Upper lobe of right lung (tissue), 1 donor: Measurements from ENCODE around the gene GPR183. TPM values are rescaled to one million over a fixed set of nuclear protein-coding genes. Genes with fewer than 3 reads are reported as not detected.

ENCODE experiments used
- ATAC-seq: fragments of 200-7000 bp; cut with Tn5 transposase; one replicate; pipeline ENCODE4 v1.9.1; 2020; ENCODE audit warnings: mild to moderate bottlenecking, moderate library complexity
- DNase-seq: peaks from one replicate; pipeline ENCODE4 v3.0.0-alpha.2; 2020
- H3K27ac ChIP-seq: fragments of 200-600 bp; one replicate; pipeline ENCODE4 v1.8.0; 2022
- H3K27me3 ChIP-seq: fragments of 200-600 bp; one replicate; pipeline ENCODE4 v1.8.0; 2022; ENCODE audit warnings: mild to moderate bottlenecking
- H3K36me3 ChIP-seq: fragments of 200-600 bp; one replicate; pipeline ENCODE4 v1.8.0; 2022
- H3K4me1 ChIP-seq: fragments of 200-600 bp; one replicate; pipeline ENCODE4 v1.8.0; 2022
- H3K4me3 ChIP-seq: fragments of 200-600 bp; one replicate; pipeline ENCODE4 v1.8.0; 2022; ENCODE audit warnings: mild to moderate bottlenecking
- H3K9me3 ChIP-seq: fragments of 200-600 bp; one replicate; pipeline ENCODE4 v1.8.0; 2022
- intact Hi-C: fragments of 100-400 bp; cut with DNase I; formaldehyde crosslinking; loops from one replicate; pipeline ENCODE4 v1.11.0; 2022
- total RNA-seq: library from RNA; stranded (reverse); fragmentation: NEBNext Ultra II Directional; extraction: Animal tissue kit (Norgen Biotek cat#: 25700); gene quantifications from one replicate; pipeline ENCODE4 v1.2.1, GENCODE V29; 2021
- TF ChIP-seq, protein P1 (sequence below): fragments of 200-600 bp; IDR thresholded peaks from one replicate; pipeline ENCODE4 v1.8.0; 2022; ENCODE audit warnings: antibody characterized with exemption
- donor health status: DM: no; HTN: yes; CAD: no; lungs with severe emphysema.

Gene GPR183
- total RNA-seq, 1 donor from 2014 or later, result 13.6 TPM

DNA sequence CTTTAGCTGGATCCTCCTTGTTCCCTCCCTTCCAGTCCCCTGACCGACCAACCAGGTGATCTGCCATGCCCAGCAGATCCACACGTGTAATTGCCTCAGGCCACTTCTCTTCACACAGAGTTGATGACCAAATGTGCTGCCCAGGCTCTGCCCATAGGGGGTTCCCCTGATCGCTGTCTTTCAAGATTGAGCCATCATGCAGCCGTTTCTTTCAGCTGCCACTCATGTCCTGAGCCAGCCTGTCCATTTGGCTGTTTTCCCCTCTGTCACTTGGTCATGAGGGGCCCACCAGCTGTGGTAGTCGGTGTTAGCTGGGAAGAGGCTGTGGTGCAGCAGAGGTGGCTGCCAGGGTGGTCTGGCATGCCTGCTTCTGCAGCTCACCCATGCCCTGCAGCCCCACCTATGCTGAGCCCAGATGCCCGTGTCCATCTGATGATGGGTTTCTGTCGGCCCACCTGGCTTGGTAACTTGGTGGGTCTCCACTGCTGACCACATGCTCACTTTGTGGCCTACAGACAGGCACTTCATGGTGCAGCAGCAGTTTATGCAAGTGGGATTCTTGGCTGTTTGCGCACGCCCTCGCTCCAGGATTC, 35.6 kb upstream of the GPR183 start:
- TF ChIP-seq, protein P1, sequence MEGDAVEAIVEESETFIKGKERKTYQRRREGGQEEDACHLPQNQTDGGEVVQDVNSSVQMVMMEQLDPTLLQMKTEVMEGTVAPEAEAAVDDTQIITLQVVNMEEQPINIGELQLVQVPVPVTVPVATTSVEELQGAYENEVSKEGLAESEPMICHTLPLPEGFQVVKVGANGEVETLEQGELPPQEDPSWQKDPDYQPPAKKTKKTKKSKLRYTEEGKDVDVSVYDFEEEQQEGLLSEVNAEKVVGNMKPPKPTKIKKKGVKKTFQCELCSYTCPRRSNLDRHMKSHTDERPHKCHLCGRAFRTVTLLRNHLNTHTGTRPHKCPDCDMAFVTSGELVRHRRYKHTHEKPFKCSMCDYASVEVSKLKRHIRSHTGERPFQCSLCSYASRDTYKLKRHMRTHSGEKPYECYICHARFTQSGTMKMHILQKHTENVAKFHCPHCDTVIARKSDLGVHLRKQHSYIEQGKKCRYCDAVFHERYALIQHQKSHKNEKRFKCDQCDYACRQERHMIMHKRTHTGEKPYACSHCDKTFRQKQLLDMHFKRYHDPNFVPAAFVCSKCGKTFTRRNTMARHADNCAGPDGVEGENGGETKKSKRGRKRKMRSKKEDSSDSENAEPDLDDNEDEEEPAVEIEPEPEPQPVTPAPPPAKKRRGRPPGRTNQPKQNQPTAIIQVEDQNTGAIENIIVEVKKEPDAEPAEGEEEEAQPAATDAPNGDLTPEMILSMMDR, result no peak
- ATAC-seq (no peak), DNase-seq (no peak)
- Histone ChIP-seq H3K27ac (no peak overlapping the region), H3K27me3 (no peaks in the 10 kb centered on the region), H3K36me3 (peaks cover 56% of the 10 kb centered on the region), H3K4me1 (no peaks in the 10 kb centered on the region), H3K4me3 (no peak overlapping the region), H3K9me3 (no peaks in the 10 kb centered on the region)
- intact Hi-C loops, result no loop called here

DNA sequence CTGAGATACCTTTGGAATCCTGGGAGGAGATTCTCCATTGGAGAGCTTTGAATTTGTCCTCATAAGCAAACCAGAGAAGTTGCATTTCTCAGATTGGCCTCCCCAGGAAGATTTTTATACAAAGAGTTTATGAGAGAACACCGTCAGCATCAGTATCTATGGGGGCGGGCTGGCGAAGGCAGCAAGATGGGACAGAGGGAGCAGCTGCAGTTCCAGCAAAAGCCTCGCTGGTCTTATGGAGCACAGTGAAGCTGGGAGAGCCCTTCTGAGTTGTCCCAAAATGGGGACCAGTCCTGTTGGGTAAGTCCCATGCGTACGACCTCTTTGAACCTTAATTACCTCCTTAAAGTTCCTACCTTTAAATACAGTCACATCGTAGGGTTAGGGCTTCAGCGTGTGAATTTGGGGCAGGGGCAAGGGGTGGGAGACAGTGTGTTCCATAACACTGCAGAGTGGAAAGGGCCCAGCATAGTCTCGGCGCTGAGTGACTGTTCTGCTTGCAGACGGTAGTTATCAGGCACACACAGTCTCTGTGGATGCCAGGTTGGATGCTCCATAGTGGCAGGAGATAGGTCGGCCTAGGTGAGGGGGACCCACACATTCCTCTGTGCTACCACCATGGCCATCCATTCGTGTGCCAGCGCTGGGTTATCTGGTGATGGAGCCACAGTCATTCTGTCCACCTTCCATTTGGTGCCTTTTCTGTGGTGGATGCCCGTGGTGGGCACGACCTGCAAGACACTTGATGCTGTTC, 34.9 kb upstream of the GPR183 start:
- Histone ChIP-seq H3K27me3 (no peaks in the 10 kb centered on the region), H3K27ac (no peak overlapping the region), H3K9me3 (no peaks in the 10 kb centered on the region), H3K4me3 (no peak overlapping the region), H3K4me1 (no peaks in the 10 kb centered on the region), H3K36me3 (peaks cover 50% of the 10 kb centered on the region)
- intact Hi-C loops, result no loop called here
- ATAC-seq, result no peak
- TF ChIP-seq, protein P1, result no peak
- DNase-seq, result no peak

DNA sequence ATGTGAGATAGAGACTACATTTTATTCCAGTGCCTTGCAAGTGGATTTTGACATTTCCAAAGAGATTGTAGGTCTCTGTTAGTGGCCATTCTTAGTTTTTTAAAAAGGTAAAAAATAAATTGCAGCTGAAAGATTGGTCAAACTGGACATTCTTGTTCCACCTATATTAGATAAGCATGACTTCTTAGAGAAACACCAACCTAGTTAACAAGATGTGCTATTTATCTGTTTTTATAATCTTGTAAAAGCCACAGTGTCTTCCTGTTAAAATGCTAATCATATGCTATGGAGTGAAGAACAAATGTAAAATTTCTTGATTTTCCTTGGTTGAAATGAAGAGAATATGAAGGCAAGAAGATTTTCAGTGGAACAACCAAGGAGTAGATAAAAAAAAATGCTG, 33.4 kb upstream of the GPR183 start:
- peaks cover 47% of the 10 kb centered on the region for H3K36me3 ChIP-seq
- no peak for ATAC-seq
- intact Hi-C loops, result no loop called here

DNA sequence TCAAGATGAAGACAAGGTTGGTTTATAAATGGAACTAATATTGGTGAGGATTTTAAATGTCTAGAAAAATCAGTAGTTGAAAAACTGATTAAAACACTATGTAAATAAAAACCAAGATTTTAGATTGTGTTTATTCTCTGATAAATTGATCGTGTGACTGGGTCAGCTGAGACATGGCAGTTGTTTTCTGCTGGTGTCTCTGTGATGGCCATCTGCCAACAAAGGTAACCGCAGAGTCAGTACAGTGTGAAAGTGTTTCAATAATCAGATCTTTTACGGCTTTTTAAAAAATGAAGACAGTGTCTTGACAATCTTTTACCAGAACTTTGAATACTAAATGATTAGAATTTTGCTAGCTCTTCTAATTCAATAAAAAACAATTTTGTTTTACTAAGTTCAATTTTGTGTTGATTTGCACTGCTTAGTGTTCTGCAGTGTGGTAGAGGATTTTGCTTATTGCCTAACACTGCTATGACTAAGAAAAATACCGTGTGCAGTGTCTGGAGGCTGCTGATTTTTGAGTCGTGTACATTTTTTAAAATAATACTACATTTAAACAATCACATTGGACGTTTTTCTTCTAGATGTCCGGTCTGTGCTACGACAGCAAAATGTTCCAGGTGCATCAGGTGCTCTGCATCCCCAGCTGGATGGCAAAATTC, 32.7 kb upstream of the GPR183 start:
- DNase-seq, result no peak
- no peak overlapping the region for H3K4me3 ChIP-seq
- peaks cover 45% of the 10 kb centered on the region for H3K36me3 ChIP-seq
- H3K27me3 ChIP-seq, result no peaks in the 10 kb centered on the region
- H3K9me3 ChIP-seq, result no peaks in the 10 kb centered on the region
- H3K27ac ChIP-seq, result no peak overlapping the region
- ATAC-seq, result no peak
- intact Hi-C loops, result no loop called here
- H3K4me1 ChIP-seq, result no peaks in the 10 kb centered on the region
- TF ChIP-seq, protein P1, result no peak

More for the DNA sequence above, 33.4 kb upstream of the GPR183 start:
- H3K4me3 ChIP-seq, result no peak overlapping the region
- no peak for DNase-seq
- no peaks in the 10 kb centered on the region for H3K9me3 ChIP-seq
- H3K27me3 ChIP-seq, result no peaks in the 10 kb centered on the region
- TF ChIP-seq, protein P1, result no peak
- H3K27ac ChIP-seq, result no peak overlapping the region
- H3K4me1 ChIP-seq, result no peaks in the 10 kb centered on the region

DNA sequence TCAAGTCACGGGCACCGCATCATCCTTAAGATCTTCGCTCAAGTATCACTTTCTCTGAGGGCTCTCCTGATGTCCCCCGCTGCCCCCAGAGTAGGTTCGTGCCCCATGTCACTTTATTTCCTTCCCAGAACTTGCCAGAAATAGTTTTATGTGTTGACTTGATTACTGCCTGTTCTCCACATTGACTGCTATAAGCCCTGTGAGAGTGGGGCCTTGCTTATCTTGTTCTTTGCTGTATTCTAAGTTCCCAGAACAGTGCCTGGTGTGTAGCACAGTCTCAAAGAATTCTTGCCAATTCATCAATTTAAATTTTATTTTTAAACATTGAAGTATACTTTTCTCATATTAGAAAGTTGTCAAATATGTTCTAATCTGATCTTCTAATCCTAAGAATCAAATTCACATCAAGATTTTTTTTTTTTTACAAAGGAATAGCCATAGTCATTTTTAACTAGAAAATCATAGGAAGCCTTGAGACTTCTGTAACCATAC, 32.1 kb upstream of the GPR183 start:
- Histone ChIP-seq H3K9me3 (no peaks in the 10 kb centered on the region), H3K4me3 (no peak overlapping the region), H3K4me1 (no peaks in the 10 kb centered on the region), H3K36me3 (peaks cover 39% of the 10 kb centered on the region), H3K27ac (no peak overlapping the region), H3K27me3 (no peaks in the 10 kb centered on the region)
- TF ChIP-seq, protein P1, result no peak
- intact Hi-C loops, result no loop called here
- DNase-seq (no peak), ATAC-seq (no peak)
